ENCODE data around the gene CLEC3B. TPM values are rescaled to one million over a fixed set of nuclear protein-coding genes. Genes with fewer than 3 reads are reported as not detected.

Gene CLEC3B
- total RNA-seq, 1 experiment from 2014 or later = not detected

DNA sequence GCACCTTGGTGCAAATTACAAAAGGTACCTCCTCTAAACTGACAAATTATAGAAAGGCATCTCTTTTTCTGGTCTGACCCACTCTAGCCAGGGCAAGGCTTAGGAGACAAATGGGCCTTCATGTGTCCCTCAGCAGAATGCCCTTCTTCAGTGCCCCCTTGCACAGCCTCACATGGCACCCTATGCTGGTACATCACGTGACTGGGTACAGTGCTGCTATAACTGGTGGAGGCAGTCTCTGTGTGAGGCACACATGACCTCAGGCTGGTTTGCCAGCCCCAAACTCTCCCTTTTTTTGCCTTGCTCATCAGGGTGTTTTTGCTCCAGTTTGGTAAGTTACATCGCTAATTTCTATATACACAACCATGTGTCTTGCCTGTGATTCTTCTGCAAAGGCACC is 3.1 kb downstream of the CLEC3B start:
- no TSS peak for BruUV-seq (replicated peaks)
- ATAC-seq (no peak), DNase-seq (ENCODE audit: low read depth, low spot score) (no peak)
- CTCF ChIA-PET = no interaction called here
- in situ Hi-C loops (cut with HindIII; ENCODE audit: low pct_unique_long_range_greater_than_20kb, low sequenced_read_pairs) (no loop called here), intact Hi-C loops (cut with micrococcal nuclease; ENCODE audit: unreplicated experiment) (loop anchor here (10.0 kb wide), 1 partner anchor 296 kb away; no protein-coding TSS in a partner anchor)
- Histone ChIP-seq H3K4me3 (ENCODE audit: low read depth in 2 of 2, low read length in 2 of 2) (no peak overlapping the region), H3K27ac (ENCODE audit: low read length) (no peak overlapping the region), H3K27me3 (ENCODE audit: control insufficient read depth, insufficient read depth, low read length) (no peaks in the 10 kb centered on the region), H3K4me1 (ENCODE audit: control insufficient read depth, insufficient read depth, low read length) (no peaks in the 10 kb centered on the region), H3K36me3 (ENCODE audit: control insufficient read depth, insufficient read depth, low read length) (no peaks in the 10 kb centered on the region), H3K9me3 (ENCODE audit: control insufficient read depth, insufficient read depth, low read depth, low read length) (no peaks in the 10 kb centered on the region)
- POLR2A ChIA-PET = no interaction called here
- no peak for TF ChIP-seq POLR2AphosphoS5 (IDR thresholded peaks at IDR 0.05; ENCODE audit: low read depth, low read length)
- no peak for TF ChIP-seq TCF7L2 (IDR thresholded peaks at IDR 0.05; ENCODE audit: low read depth, low read length)
- TF ChIP-seq SIN3A (IDR thresholded peaks at IDR 0.05; ENCODE audit: borderline replicate concordance, insufficient read depth, low read depth, low read length) = no peak
- TF ChIP-seq, protein P1, sequence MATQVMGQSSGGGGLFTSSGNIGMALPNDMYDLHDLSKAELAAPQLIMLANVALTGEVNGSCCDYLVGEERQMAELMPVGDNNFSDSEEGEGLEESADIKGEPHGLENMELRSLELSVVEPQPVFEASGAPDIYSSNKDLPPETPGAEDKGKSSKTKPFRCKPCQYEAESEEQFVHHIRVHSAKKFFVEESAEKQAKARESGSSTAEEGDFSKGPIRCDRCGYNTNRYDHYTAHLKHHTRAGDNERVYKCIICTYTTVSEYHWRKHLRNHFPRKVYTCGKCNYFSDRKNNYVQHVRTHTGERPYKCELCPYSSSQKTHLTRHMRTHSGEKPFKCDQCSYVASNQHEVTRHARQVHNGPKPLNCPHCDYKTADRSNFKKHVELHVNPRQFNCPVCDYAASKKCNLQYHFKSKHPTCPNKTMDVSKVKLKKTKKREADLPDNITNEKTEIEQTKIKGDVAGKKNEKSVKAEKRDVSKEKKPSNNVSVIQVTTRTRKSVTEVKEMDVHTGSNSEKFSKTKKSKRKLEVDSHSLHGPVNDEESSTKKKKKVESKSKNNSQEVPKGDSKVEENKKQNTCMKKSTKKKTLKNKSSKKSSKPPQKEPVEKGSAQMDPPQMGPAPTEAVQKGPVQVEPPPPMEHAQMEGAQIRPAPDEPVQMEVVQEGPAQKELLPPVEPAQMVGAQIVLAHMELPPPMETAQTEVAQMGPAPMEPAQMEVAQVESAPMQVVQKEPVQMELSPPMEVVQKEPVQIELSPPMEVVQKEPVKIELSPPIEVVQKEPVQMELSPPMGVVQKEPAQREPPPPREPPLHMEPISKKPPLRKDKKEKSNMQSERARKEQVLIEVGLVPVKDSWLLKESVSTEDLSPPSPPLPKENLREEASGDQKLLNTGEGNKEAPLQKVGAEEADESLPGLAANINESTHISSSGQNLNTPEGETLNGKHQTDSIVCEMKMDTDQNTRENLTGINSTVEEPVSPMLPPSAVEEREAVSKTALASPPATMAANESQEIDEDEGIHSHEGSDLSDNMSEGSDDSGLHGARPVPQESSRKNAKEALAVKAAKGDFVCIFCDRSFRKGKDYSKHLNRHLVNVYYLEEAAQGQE (IDR thresholded peaks at IDR 0.05; ENCODE audit: insufficient read depth in 1 of 2, low read depth in 2 of 2, low read length in 1 of 2) = no peak
- TF ChIP-seq, protein P2, sequence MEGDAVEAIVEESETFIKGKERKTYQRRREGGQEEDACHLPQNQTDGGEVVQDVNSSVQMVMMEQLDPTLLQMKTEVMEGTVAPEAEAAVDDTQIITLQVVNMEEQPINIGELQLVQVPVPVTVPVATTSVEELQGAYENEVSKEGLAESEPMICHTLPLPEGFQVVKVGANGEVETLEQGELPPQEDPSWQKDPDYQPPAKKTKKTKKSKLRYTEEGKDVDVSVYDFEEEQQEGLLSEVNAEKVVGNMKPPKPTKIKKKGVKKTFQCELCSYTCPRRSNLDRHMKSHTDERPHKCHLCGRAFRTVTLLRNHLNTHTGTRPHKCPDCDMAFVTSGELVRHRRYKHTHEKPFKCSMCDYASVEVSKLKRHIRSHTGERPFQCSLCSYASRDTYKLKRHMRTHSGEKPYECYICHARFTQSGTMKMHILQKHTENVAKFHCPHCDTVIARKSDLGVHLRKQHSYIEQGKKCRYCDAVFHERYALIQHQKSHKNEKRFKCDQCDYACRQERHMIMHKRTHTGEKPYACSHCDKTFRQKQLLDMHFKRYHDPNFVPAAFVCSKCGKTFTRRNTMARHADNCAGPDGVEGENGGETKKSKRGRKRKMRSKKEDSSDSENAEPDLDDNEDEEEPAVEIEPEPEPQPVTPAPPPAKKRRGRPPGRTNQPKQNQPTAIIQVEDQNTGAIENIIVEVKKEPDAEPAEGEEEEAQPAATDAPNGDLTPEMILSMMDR (IDR thresholded peaks at IDR 0.05) = no peak

- Histone ChIP-seq H3K27me3 (ENCODE audit: control insufficient read depth, insufficient read depth, low read length) (no peaks in the 10 kb centered on the region), H3K4me3 (ENCODE audit: low read depth in 2 of 2, low read length in 2 of 2) (no peak overlapping the region), H3K9me3 (ENCODE audit: control insufficient read depth, insufficient read depth, low read depth, low read length) (no peaks in the 10 kb centered on the region), H3K4me1 (ENCODE audit: control insufficient read depth, insufficient read depth, low read length) (no peaks in the 10 kb centered on the region), H3K36me3 (ENCODE audit: control insufficient read depth, insufficient read depth, low read length) (no peaks in the 10 kb centered on the region), H3K27ac (ENCODE audit: low read length) (no peak overlapping the region)
- no TSS peak for BruUV-seq (replicated peaks)
- in situ Hi-C loops (cut with HindIII; ENCODE audit: low pct_unique_long_range_greater_than_20kb, low sequenced_read_pairs) = no loop called here
- intact Hi-C loops (cut with micrococcal nuclease; ENCODE audit: unreplicated experiment) = loop anchor here (10.0 kb wide), 2 partner anchors 295 to 635 kb away; no protein-coding TSS in a partner anchor
- ATAC-seq = no peak
- CTCF ChIA-PET = no interaction called here
- POLR2A ChIA-PET = no interaction called here
- TF ChIP-seq POLR2AphosphoS5 (IDR thresholded peaks at IDR 0.05; ENCODE audit: low read depth, low read length) (no peak), SIN3A (IDR thresholded peaks at IDR 0.05; ENCODE audit: borderline replicate concordance, insufficient read depth, low read depth, low read length) (no peak), TCF7L2 (IDR thresholded peaks at IDR 0.05; ENCODE audit: low read depth, low read length) (no peak)
- TF ChIP-seq, protein P1 (IDR thresholded peaks at IDR 0.05; ENCODE audit: insufficient read depth in 1 of 2, low read depth in 2 of 2, low read length in 1 of 2) = no peak
- TF ChIP-seq, protein P2 (IDR thresholded peaks at IDR 0.05) = no peak
- no peak for DNase-seq (ENCODE audit: low read depth, low spot score)
Measured at GRCh38 chr3:45029661-45030060, 3.6 kb downstream of the CLEC3B start.

Measured in Panc1 (cell line).